ENCODE measurements around the gene DLG5. TPM values are rescaled to one million over a fixed set of nuclear protein-coding genes. Genes with fewer than 3 reads are reported as not detected.

DLG5 gene
- total and polyA plus RNA-seq, 4 donors = 1.2 to 7.1 (median 4.6) TPM

DNA sequence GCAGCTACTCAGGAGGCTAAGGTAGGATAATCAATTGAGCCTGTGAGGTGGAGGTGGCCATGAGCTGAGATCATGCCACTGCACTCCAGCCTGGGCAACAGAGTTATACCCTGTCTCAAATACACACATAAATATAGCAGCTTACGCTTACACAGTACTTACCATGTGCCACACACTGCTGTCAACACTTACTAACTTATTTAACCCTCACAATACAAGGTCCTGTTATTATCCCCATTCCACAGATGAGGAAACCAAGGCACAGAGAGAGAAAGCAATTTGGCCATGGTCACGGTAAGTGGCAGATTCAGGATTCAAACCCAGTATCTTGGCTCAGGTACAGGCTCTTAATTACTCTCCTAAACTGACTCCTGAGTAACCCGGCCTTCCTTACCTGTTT, 19.1 kb downstream of the DLG5 start (continued):
- TF ChIP-seq YY1 (IDR thresholded peaks at IDR 0.05) = no peak

DNA sequence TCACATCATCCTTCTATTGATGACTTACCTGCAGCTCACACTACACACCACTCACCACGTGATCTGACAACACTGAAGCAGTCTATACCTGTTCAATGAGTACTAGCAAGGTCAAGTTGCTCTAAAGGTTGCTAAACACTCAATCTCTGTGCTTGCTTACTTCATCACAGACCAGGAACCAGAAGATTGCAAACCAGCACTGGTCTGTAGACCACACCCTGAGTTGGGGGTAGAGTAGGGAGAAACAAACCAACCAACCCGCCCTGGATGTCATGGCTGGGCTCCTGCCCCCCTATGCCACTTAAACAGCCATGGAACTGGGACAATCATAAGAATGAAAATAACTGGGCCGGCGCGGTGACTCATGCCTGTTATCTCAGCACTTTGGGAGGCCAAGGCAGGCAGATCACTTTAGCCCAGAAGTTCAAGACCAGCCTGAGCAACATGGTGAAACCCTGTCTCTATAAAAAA, 19.6 kb downstream of the DLG5 start:
- Histone ChIP-seq H3K36me3 (ENCODE audit: control insufficient read depth in 4 of 4, insufficient read depth in 3 of 4, low read depth in 1 of 4, low read length in 3 of 4) (no peaks in the 10 kb centered on the region), H3K27me3 (ENCODE audit: control insufficient read depth in 4 of 4, insufficient read depth in 4 of 4, low read length in 3 of 4) (no peaks in the 10 kb centered on the region), H3K27ac (ENCODE audit: low read depth in 1 of 2, low read length in 2 of 2) (no peak overlapping the region), H3K9ac (ENCODE audit: low read depth in 1 of 2, low read length in 2 of 2) (no peak overlapping the region), H3K9me3 (ENCODE audit: control insufficient read depth in 4 of 4, low read length in 3 of 4) (no peaks in the 10 kb centered on the region), H3K4me1 (ENCODE audit: control insufficient read depth in 4 of 4, insufficient read depth in 4 of 4, low read length in 3 of 4) (peaks cover 3 to 31% (median 22%) of the 10 kb centered on the region in 4 donors), H3K4me3 (ENCODE audit: low read depth in 1 of 3, low read length in 3 of 3) (no peak overlapping the region)
- WGBS = 96% methylated on average over 5 of the region's 5 CpGs
- DNase-seq (ENCODE audit: low spot score) = no peak
- TF ChIP-seq FOXA1 (IDR thresholded peaks at IDR 0.05) = no peak
- TF ChIP-seq HNF4G (IDR thresholded peaks at IDR 0.05) = no peak
- TF ChIP-seq, protein P1, sequence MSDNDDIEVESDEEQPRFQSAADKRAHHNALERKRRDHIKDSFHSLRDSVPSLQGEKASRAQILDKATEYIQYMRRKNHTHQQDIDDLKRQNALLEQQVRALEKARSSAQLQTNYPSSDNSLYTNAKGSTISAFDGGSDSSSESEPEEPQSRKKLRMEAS (IDR thresholded peaks at IDR 0.05) = no peak
- no peak for TF ChIP-seq FOXA2 (IDR thresholded peaks at IDR 0.05)
- no peak for TF ChIP-seq RXRA (IDR thresholded peaks at IDR 0.05)
- TF ChIP-seq, protein P2, sequence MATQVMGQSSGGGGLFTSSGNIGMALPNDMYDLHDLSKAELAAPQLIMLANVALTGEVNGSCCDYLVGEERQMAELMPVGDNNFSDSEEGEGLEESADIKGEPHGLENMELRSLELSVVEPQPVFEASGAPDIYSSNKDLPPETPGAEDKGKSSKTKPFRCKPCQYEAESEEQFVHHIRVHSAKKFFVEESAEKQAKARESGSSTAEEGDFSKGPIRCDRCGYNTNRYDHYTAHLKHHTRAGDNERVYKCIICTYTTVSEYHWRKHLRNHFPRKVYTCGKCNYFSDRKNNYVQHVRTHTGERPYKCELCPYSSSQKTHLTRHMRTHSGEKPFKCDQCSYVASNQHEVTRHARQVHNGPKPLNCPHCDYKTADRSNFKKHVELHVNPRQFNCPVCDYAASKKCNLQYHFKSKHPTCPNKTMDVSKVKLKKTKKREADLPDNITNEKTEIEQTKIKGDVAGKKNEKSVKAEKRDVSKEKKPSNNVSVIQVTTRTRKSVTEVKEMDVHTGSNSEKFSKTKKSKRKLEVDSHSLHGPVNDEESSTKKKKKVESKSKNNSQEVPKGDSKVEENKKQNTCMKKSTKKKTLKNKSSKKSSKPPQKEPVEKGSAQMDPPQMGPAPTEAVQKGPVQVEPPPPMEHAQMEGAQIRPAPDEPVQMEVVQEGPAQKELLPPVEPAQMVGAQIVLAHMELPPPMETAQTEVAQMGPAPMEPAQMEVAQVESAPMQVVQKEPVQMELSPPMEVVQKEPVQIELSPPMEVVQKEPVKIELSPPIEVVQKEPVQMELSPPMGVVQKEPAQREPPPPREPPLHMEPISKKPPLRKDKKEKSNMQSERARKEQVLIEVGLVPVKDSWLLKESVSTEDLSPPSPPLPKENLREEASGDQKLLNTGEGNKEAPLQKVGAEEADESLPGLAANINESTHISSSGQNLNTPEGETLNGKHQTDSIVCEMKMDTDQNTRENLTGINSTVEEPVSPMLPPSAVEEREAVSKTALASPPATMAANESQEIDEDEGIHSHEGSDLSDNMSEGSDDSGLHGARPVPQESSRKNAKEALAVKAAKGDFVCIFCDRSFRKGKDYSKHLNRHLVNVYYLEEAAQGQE (IDR thresholded peaks at IDR 0.05) = no peak
- no peak for TF ChIP-seq JUND (IDR thresholded peaks at IDR 0.05)
- TF ChIP-seq, protein P3, sequence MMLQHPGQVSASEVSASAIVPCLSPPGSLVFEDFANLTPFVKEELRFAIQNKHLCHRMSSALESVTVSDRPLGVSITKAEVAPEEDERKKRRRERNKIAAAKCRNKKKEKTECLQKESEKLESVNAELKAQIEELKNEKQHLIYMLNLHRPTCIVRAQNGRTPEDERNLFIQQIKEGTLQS (IDR thresholded peaks at IDR 0.05) = no peak
- TF ChIP-seq, protein P4, sequence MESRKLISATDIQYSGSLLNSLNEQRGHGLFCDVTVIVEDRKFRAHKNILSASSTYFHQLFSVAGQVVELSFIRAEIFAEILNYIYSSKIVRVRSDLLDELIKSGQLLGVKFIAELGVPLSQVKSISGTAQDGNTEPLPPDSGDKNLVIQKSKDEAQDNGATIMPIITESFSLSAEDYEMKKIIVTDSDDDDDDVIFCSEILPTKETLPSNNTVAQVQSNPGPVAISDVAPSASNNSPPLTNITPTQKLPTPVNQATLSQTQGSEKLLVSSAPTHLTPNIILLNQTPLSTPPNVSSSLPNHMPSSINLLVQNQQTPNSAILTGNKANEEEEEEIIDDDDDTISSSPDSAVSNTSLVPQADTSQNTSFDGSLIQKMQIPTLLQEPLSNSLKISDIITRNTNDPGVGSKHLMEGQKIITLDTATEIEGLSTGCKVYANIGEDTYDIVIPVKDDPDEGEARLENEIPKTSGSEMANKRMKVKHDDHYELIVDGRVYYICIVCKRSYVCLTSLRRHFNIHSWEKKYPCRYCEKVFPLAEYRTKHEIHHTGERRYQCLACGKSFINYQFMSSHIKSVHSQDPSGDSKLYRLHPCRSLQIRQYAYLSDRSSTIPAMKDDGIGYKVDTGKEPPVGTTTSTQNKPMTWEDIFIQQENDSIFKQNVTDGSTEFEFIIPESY (IDR thresholded peaks at IDR 0.05) = no peak
- no peak for TF ChIP-seq NR2F2 (IDR thresholded peaks at IDR 0.05)

DNA sequence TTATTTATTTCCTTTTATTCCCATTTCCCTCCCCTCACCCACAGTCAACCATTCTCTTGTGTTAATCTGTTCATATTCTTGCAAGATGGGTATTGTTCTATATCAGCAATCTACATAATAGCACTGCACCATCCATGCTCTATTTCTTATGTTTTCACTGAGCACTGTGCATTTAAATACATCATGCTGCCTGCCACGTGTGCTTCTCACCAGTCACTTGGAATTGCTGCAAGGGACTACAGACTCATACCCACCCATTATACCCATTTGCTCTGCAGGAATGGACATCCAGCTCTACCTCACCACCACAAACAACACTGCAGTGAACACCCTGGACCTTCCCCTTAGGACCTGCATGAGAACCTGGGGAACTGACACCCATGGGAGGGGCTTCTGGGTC, 20.8 kb downstream of the DLG5 start:
- H3K9ac ChIP-seq (ENCODE audit: low read depth in 1 of 2, low read length in 2 of 2) = no peak overlapping the region
- H3K27me3 ChIP-seq (ENCODE audit: control insufficient read depth in 4 of 4, insufficient read depth in 4 of 4, low read length in 3 of 4) = no peaks in the 10 kb centered on the region
- 77% methylated on average over 1 of the region's 1 CpG for WGBS
- no peaks in the 10 kb centered on the region for H3K9me3 ChIP-seq (ENCODE audit: control insufficient read depth in 4 of 4, low read length in 3 of 4)
- no peak overlapping the region for H3K27ac ChIP-seq (ENCODE audit: low read depth in 1 of 2, low read length in 2 of 2)
- DNase-seq (ENCODE audit: low spot score) = no peak
- H3K4me3 ChIP-seq (ENCODE audit: low read depth in 1 of 3, low read length in 3 of 3) = no peak overlapping the region
- peaks cover 0 to 33% (median 20%) of the 10 kb centered on the region in 4 donors for H3K4me1 ChIP-seq (ENCODE audit: control insufficient read depth in 4 of 4, insufficient read depth in 4 of 4, low read length in 3 of 4)
- no peaks in the 10 kb centered on the region for H3K36me3 ChIP-seq (ENCODE audit: control insufficient read depth in 4 of 4, insufficient read depth in 3 of 4, low read depth in 1 of 4, low read length in 3 of 4)
- TF ChIP-seq JUND (IDR thresholded peaks at IDR 0.05) (no peak), FOXA2 (IDR thresholded peaks at IDR 0.05) (no peak), NR2F2 (IDR thresholded peaks at IDR 0.05) (no peak), TAF1 (conservative IDR thresholded peaks at IDR 0.05) (no peak), HNF4G (IDR thresholded peaks at IDR 0.05) (no peak), SP1 (IDR thresholded peaks at IDR 0.05) (no peak), EGR1 (IDR thresholded peaks at IDR 0.05; ENCODE audit: low read depth in 2 of 2) (no peak), GABPA (IDR thresholded peaks at IDR 0.05 in 1 of 2, conservative IDR thresholded peaks at IDR 0.05 in 1 of 2) (no peak)
- TF ChIP-seq, protein P3 (IDR thresholded peaks at IDR 0.05) = no peak
- TF ChIP-seq, protein P1 (IDR thresholded peaks at IDR 0.05) = no peak
- TF ChIP-seq, protein P2 (IDR thresholded peaks at IDR 0.05) = no peak
- TF ChIP-seq, protein P5, sequence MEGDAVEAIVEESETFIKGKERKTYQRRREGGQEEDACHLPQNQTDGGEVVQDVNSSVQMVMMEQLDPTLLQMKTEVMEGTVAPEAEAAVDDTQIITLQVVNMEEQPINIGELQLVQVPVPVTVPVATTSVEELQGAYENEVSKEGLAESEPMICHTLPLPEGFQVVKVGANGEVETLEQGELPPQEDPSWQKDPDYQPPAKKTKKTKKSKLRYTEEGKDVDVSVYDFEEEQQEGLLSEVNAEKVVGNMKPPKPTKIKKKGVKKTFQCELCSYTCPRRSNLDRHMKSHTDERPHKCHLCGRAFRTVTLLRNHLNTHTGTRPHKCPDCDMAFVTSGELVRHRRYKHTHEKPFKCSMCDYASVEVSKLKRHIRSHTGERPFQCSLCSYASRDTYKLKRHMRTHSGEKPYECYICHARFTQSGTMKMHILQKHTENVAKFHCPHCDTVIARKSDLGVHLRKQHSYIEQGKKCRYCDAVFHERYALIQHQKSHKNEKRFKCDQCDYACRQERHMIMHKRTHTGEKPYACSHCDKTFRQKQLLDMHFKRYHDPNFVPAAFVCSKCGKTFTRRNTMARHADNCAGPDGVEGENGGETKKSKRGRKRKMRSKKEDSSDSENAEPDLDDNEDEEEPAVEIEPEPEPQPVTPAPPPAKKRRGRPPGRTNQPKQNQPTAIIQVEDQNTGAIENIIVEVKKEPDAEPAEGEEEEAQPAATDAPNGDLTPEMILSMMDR (IDR thresholded peaks at IDR 0.05; ENCODE audit: low read depth, low read length, missing input control) = no peak
